ENCODE data around the gene OXSR1. TPM values are rescaled to one million over a fixed set of nuclear protein-coding genes. Genes with fewer than 3 reads are reported as not detected.

Gene OXSR1
- total RNA-seq, 6 experiments from 2014 or later: 48.5 to 54.3 (median 51.5) TPM

GRCh38 chr3:38207254-38208003 is 42.1 kb downstream of the OXSR1 start:
- Mint-ChIP-seq H3K27me3 (ENCODE audit: insufficient read depth) (peaks cover 2% of the 10 kb centered on the region), H3K4me3 (no peak overlapping the region), H3K36me3 (ENCODE audit: low read depth) (peaks cover 26% of the 10 kb centered on the region), H3K4me1 (ENCODE audit: low read depth) (peaks cover 43% of the 10 kb centered on the region), H3K9me3 (no peaks in the 10 kb centered on the region), H3K27ac (no peak overlapping the region)
- no peak for TF ChIP-seq CTCF (IDR thresholded peaks at IDR 0.05)
- no peak for DNase-seq

GRCh38 chr3:38210141-38210757 is 44.9 kb downstream of the OXSR1 start:
- H3K36me3 Mint-ChIP-seq (ENCODE audit: low read depth): peaks cover 19% of the 10 kb centered on the region
- H3K4me3 Mint-ChIP-seq: no peak overlapping the region
- DNase-seq: no peak
- H3K9me3 Mint-ChIP-seq: no peaks in the 10 kb centered on the region
- no peak for TF ChIP-seq CTCF (IDR thresholded peaks at IDR 0.05)
- peaks cover 2% of the 10 kb centered on the region for H3K27me3 Mint-ChIP-seq (ENCODE audit: insufficient read depth)
- no peak overlapping the region for H3K27ac Mint-ChIP-seq
- H3K4me1 Mint-ChIP-seq (ENCODE audit: low read depth): peaks cover 66% of the 10 kb centered on the region

- Mint-ChIP-seq H3K4me1 (ENCODE audit: low read depth) (peaks cover 72% of the 10 kb centered on the region), H3K36me3 (ENCODE audit: low read depth) (peaks cover 22% of the 10 kb centered on the region), H3K27me3 (ENCODE audit: insufficient read depth) (peaks cover 2% of the 10 kb centered on the region), H3K4me3 (peak overlapping the region; percentile 27; the same call in 1 of the 2 replicates), H3K27ac (peak overlapping the region; percentile 68), H3K9me3 (no peaks in the 10 kb centered on the region)
- no peak for DNase-seq
- no peak for TF ChIP-seq CTCF (IDR thresholded peaks at IDR 0.05)
Measured at GRCh38 chr3:38212141-38212540, 46.8 kb downstream of the OXSR1 start.

- no peak overlapping the region for H3K4me3 Mint-ChIP-seq
- no peak for TF ChIP-seq CTCF (IDR thresholded peaks at IDR 0.05)
- no peaks in the 10 kb centered on the region for H3K9me3 Mint-ChIP-seq
- H3K27ac Mint-ChIP-seq: no peak overlapping the region
- H3K4me1 Mint-ChIP-seq (ENCODE audit: low read depth): peaks cover 89% of the 10 kb centered on the region
- peaks cover 37% of the 10 kb centered on the region for H3K36me3 Mint-ChIP-seq (ENCODE audit: low read depth)
- H3K27me3 Mint-ChIP-seq (ENCODE audit: insufficient read depth): peaks cover 2% of the 10 kb centered on the region
- DNase-seq: no peak
Measured at GRCh38 chr3:38214560-38214959, 49.2 kb downstream of the OXSR1 start.

GRCh38 chr3:38219609-38220197 is 54.4 kb downstream of the OXSR1 start:
- peaks cover 49% of the 10 kb centered on the region for H3K4me1 Mint-ChIP-seq (ENCODE audit: low read depth)
- H3K9me3 Mint-ChIP-seq: no peaks in the 10 kb centered on the region
- no peak for DNase-seq
- no peak for TF ChIP-seq CTCF (IDR thresholded peaks at IDR 0.05)
- H3K36me3 Mint-ChIP-seq (ENCODE audit: low read depth): peaks cover 42% of the 10 kb centered on the region
- no peak overlapping the region for H3K27ac Mint-ChIP-seq
- H3K4me3 Mint-ChIP-seq: no peak overlapping the region
- H3K27me3 Mint-ChIP-seq (ENCODE audit: insufficient read depth): no peaks in the 10 kb centered on the region; the same call in 1 of the 2 replicates

All from HFFc6 (cell line).